GM19397 (cell line): ENCODE measurements around the gene PPP3R1.
"Not testable (repeated sequence)": the region's sequence is repeated elsewhere in the genome, so short reads cannot be mapped to it uniquely, and the experiment has no call there.

ENCODE experiments used
- ATAC-seq: cut with Tn5 transposase; IDR thresholded peaks from one replicate; pipeline ENCODE4 v1.9.1; 2021; ENCODE audit warnings: mild to moderate bottlenecking, moderate library complexity; ENCODE audit not compliant: unreplicated experiment

PPP3R1 gene

GRCh38 chr2:68190991-68191731 is 61.2 kb downstream of the PPP3R1 start:
- no peak for ATAC-seq

GRCh38 chr2:68189991-68190784 is 62.1 kb downstream of the PPP3R1 start:
- no peak for ATAC-seq

- no peak for ATAC-seq
Measured at GRCh38 chr2:68188831-68189230, 63.5 kb downstream of the PPP3R1 start.

- no peak for ATAC-seq
Measured at GRCh38 chr2:68187329-68187728, 65.0 kb downstream of the PPP3R1 start.

GRCh38 chr2:68185541-68186164 is 66.7 kb downstream of the PPP3R1 start:
- no peak for ATAC-seq

GRCh38 chr2:68182902-68183301 is 69.4 kb downstream of the PPP3R1 start:
- no peak for ATAC-seq

- ATAC-seq, result no peak
Measured at GRCh38 chr2:68178954-68179627, 73.2 kb downstream of the PPP3R1 start.

GRCh38 chr2:68178432-68178831 is 73.9 kb downstream of the PPP3R1 start:
- no peak for ATAC-seq

- no peak for ATAC-seq
Measured at GRCh38 chr2:68177541-68177940, 74.8 kb downstream of the PPP3R1 start.

GRCh38 chr2:68176657-68177056 is 75.7 kb downstream of the PPP3R1 start:
- no peak for ATAC-seq

- not testable (repeated sequence) for ATAC-seq
Measured at GRCh38 chr2:68175210-68175609, 77.1 kb downstream of the PPP3R1 start.

GRCh38 chr2:68172990-68173700 is 79.2 kb downstream of the PPP3R1 start:
- no peak for ATAC-seq

- ATAC-seq, result no peak
Measured at GRCh38 chr2:68172521-68172920, 79.8 kb downstream of the PPP3R1 start.

GRCh38 chr2:68171684-68172083 is 80.6 kb downstream of the PPP3R1 start:
- no peak for ATAC-seq

GRCh38 chr2:68171146-68171545 is 81.2 kb downstream of the PPP3R1 start:
- no peak for ATAC-seq

- no peak for ATAC-seq
Measured at GRCh38 chr2:68169308-68169707, 83.0 kb downstream of the PPP3R1 start.

GRCh38 chr2:68167186-68167585 is 85.1 kb downstream of the PPP3R1 start:
- no peak for ATAC-seq

- ATAC-seq, result no peak
Measured at GRCh38 chr2:68163641-68164040, 88.7 kb downstream of the PPP3R1 start.

- ATAC-seq, result no peak
Measured at GRCh38 chr2:68158134-68158447, 94.2 kb downstream of the PPP3R1 start.

- peak; percentile 92 for ATAC-seq
Measured at GRCh38 chr2:68157402-68158133, 94.8 kb downstream of the PPP3R1 start, which contains the start of gene PNO1. PNO1 (plus strand) TSS chr2:68157888; CDS start chr2:68157935, 47 bp downstream.
